AG04450 (cell line): ENCODE measurements around the gene EVI5L. TPM values are rescaled to one million over a fixed set of nuclear protein-coding genes. Genes with fewer than 3 reads are reported as not detected.
A peak's percentile ranks its signal among the peaks of the same experiment; 100 is the strongest.

ENCODE experiments used
- CTCF ChIA-PET: fragments of 300-600, 350-600 bp; formaldehyde crosslinking; extraction: SDS; loops from one replicate; lab custom pipeline; 2022; ENCODE audit warnings: antibody characterized with exemption, inconsistent platforms; lab: Charles Lee
- POLR2A ChIA-PET: fragments of 350-600 bp; formaldehyde crosslinking; extraction: SDS; loops from one replicate; lab custom pipeline; 2021; ENCODE audit warnings: antibody characterized with exemption, inconsistent platforms; lab: Yijun Ruan, JAX
- DNase-seq: peaks from one replicate; pipeline ENCODE4 v3.0.0-alpha.2; 2011; ENCODE audit warnings: low read depth, low spot score
- H3K27ac ChIP-seq: one replicate; pipeline ENCODE4 v1.5.1; 2012; ENCODE audit warnings: low read depth, low read length, control low read depth
- H3K27me3 ChIP-seq: one replicate; pipeline ENCODE4 v1.6.0; 2012; ENCODE audit warnings: low read length; ENCODE audit not compliant: control insufficient read depth, insufficient read depth
- H3K4me3 ChIP-seq: 2 replicates; pipeline ENCODE4 v1.5.1; 2011; ENCODE audit warnings: mild to moderate bottlenecking, low read depth, low read length, control low read depth
- H3K9me3 ChIP-seq: 2 replicates; pipeline ENCODE4 v1.5.1; 2012; ENCODE audit warnings: low read length; ENCODE audit not compliant: control insufficient read depth, insufficient read depth
- CTCF ChIP-seq: IDR thresholded peaks from 2 replicates; pipeline ENCODE4 v1.5.1; 2011; ENCODE audit warnings: low read depth, low read length, control low read depth, inconsistent platforms
- polyA minus RNA-seq: library from RNA; depleted of rRNA, polyadenylated mRNA; stranded (reverse); fragments of >200 nt; gene quantifications from 2 replicates; pipeline ENCODE4 v1.2.3, GENCODE V29; 2011; rRNA and poly(A)+ RNA removed
- polyA plus RNA-seq: library from polyadenylated mRNA; depleted of rRNA; stranded (reverse); fragments of >200 nt; gene quantifications from 2 replicates; pipeline ENCODE4 v1.2.3, GENCODE V29; 2011; rRNA removed

The EVI5L gene
- polyA plus RNA-seq, result 6.7 and 9.1 TPM in 2 replicates
- 9.6 and 20.1 TPM in 2 replicates for polyA minus RNA-seq

GRCh38 chr19:7829561-7830271 lies at the start of gene EVI5L:
Gene EVI5L, plus strand, starts transcription at chr19:7830218. Its CDS starts 16,325 bp downstream, at chr19:7846543.
- no peak within 1 kb of the TSS for H3K27ac ChIP-seq
- no peaks in the 10 kb centered on the region; the same call in 1 of the 2 replicates for H3K9me3 ChIP-seq
- peak within 1 kb of the TSS; percentile 72 for H3K4me3 ChIP-seq
- 0 out of 2 replicates have a peak, but pooled peaks have one; percentile 2 for TF ChIP-seq CTCF
- H3K27me3 ChIP-seq, result peaks cover 4% of the 10 kb centered on the region
- ChIA-PET POLR2A (no interaction called here), CTCF (no interaction called here)
- DNase-seq, result peak; percentile 100

- H3K4me3 ChIP-seq, result no peak overlapping the region
- DNase-seq, result no peak
- TF ChIP-seq CTCF, result no peak
- H3K9me3 ChIP-seq, result no peaks in the 10 kb centered on the region
- ChIA-PET CTCF (interaction anchor here (1.0 kb wide), 1 partner anchor 213 kb away, joined by 3 read pairs; no protein-coding TSS in a partner anchor), POLR2A (no interaction called here)
- H3K27me3 ChIP-seq, result peaks cover 20% of the 10 kb centered on the region
- H3K27ac ChIP-seq, result no peak overlapping the region
These were observed 48.9 kb upstream of the EVI5L start for GRCh38 chr19:7781157-7781556.

GRCh38 chr19:7783991-7784423 lies 46.0 kb upstream of the EVI5L start:
- no peak overlapping the region for H3K4me3 ChIP-seq
- POLR2A ChIA-PET, result no interaction called here
- peak; percentile 8 for DNase-seq
- H3K27ac ChIP-seq, result no peak overlapping the region
- H3K27me3 ChIP-seq, result peaks cover 31% of the 10 kb centered on the region
- no peak for TF ChIP-seq CTCF
- CTCF ChIA-PET, result interaction anchor here (1.3 kb wide), 1 partner anchor 16 kb away, joined by 4 read pairs; no protein-coding TSS in a partner anchor
- no peaks in the 10 kb centered on the region; the same call in 1 of the 2 replicates for H3K9me3 ChIP-seq

GRCh38 chr19:7784856-7785255 lies 45.2 kb upstream of the EVI5L start:
- no peak for TF ChIP-seq CTCF
- Histone ChIP-seq H3K27ac (no peak overlapping the region), H3K27me3 (peaks cover 31% of the 10 kb centered on the region), H3K4me3 (no peak overlapping the region), H3K9me3 (no peaks in the 10 kb centered on the region; the same call in 1 of the 2 replicates)
- POLR2A ChIA-PET, result no interaction called here
- CTCF ChIA-PET, result no interaction called here
- DNase-seq, result no peak

- ChIA-PET CTCF (no interaction called here), POLR2A (interaction anchor here (0.6 kb wide), 1 partner anchor 431 kb away, joined by 4 read pairs; no protein-coding TSS in a partner anchor)
- Histone ChIP-seq H3K27me3 (peaks cover 21% of the 10 kb centered on the region), H3K27ac (no peak overlapping the region), H3K9me3 (peaks cover 2% of the 10 kb centered on the region; the same call in 1 of the 2 replicates), H3K4me3 (no peak overlapping the region)
- no peak for DNase-seq
- TF ChIP-seq CTCF, result no peak
These were observed 42.9 kb upstream of the EVI5L start for GRCh38 chr19:7787141-7787540.
